Measurements from ENCODE around the gene SEC22A. TPM values are rescaled to one million over a fixed set of nuclear protein-coding genes. Genes with fewer than 3 reads are reported as not detected.

SEC22A gene
- total and polyA plus RNA-seq, 2 of the 8 experiments (the other 6 are each of a cell fraction or from before 2014, with no cell fraction given) = 10.6 to 17.1 TPM

GRCh38 chr3:123202451-123202850 lies 708 bp downstream of the SEC22A start:
- Histone ChIP-seq H2BK12ac (ENCODE audit: low read depth, low read length) (no peak overlapping the region), H3K9me3 (ENCODE audit: insufficient read depth in 2 of 2, low read depth in 1 of 2, low read length in 1 of 2) (no peaks in the 10 kb centered on the region), H2BK120ac (replicated peaks; ENCODE audit: low read depth, low read length) (no peak overlapping the region), H3K36me3 (ENCODE audit: control insufficient read depth in 2 of 4, insufficient read depth in 4 of 4, low read length in 3 of 4) (no peaks in the 10 kb centered on the region), H2BK5ac (ENCODE audit: low read depth, low read length) (peak overlapping the region; percentile 72; the same call in 1 of the 2 replicates), H2AK5ac (ENCODE audit: low read depth, low read length) (no peak overlapping the region), H2BK15ac (ENCODE audit: low read length) (0 out of 2 replicates have a peak overlapping the region, but pooled peaks have one; percentile 21), H3K27ac (ENCODE audit: low read depth, low read length) (peak overlapping the region; percentile 73), H4K8ac (ENCODE audit: extremely low read depth, insufficient read depth, low read length) (peak overlapping the region; percentile 51; the same call in 1 of the 2 replicates), H3K14ac (ENCODE audit: insufficient read length) (no peak overlapping the region), H3K4ac (replicated peaks; ENCODE audit: insufficient read length, low read depth, low read length) (no peak overlapping the region), H3K79me1 (ENCODE audit: low read depth, low read length) (0 out of 2 replicates have a peak, but pooled peaks cover 2% of the 10 kb centered on the region), H3K23me2 (ENCODE audit: low read depth, low read length) (peaks cover 10% of the 10 kb centered on the region), H3K4me3 (ENCODE audit: extremely low read depth in 1 of 4, insufficient read depth in 2 of 4, low read depth in 3 of 4, low read length in 4 of 4) (peak overlapping the region; percentile 83 to 94 (median 88)), H3K56ac (replicated peaks; ENCODE audit: insufficient read length, low read depth, low read length) (no peak overlapping the region), H3K18ac (ENCODE audit: extremely low read depth, low read length) (no peak overlapping the region), H2BK20ac (ENCODE audit: low read length) (no peak overlapping the region), H3K4me2 (ENCODE audit: insufficient read depth in 1 of 2, low read depth in 2 of 2, low read length in 2 of 2) (peak overlapping the region; percentile 94 to 96), H4K91ac (replicated peaks; ENCODE audit: insufficient read length, low read length) (no peak overlapping the region), H3K9ac (replicated peaks in 1 of 4; ENCODE audit: extremely low read depth in 1 of 4, low read depth in 3 of 4, low read length in 3 of 4) (peak overlapping the region; percentile 73 to 90 (median 80)), H3K79me2 (ENCODE audit: control insufficient read depth in 1 of 2, insufficient read depth in 2 of 2, low read length in 2 of 2) (0 out of 4 replicates have a peak, but pooled peaks cover 0 to 15% of the 10 kb centered on the region in 2 experiments), H3K23ac (ENCODE audit: insufficient read length) (no peak overlapping the region), H4K5ac (ENCODE audit: insufficient read length, low read depth, low read length) (no peak overlapping the region), H4K20me1 (replicated peaks in 1 of 2; ENCODE audit: control insufficient read depth in 1 of 2, insufficient read depth in 2 of 2, low read length in 2 of 2) (no peaks in the 10 kb centered on the region), H3K4me1 (replicated peaks in 1 of 4; ENCODE audit: control insufficient read depth in 3 of 4, insufficient read depth in 4 of 4, low read length in 3 of 4) (peaks cover 0 to 2% (median 0%) of the 10 kb centered on the region in 4 experiments; a peak in 3 of 7 replicates), H3K27me3 (replicated peaks in 1 of 4; ENCODE audit: control insufficient read depth in 3 of 4, extremely low read depth in 1 of 4, insufficient read depth in 3 of 4, low read length in 3 of 4) (no peaks in the 10 kb centered on the region), H2AFZ (ENCODE audit: low read length) (peak overlapping the region; percentile 40; the same call in 1 of the 2 replicates)
- DNase-seq (ENCODE audit: low read depth in 1 of 2, low spot score in 2 of 2) (no peak), FAIRE-seq (no peak)
- 11% methylated on average over 7 of the region's 7 CpGs; no CpG with 5 or more reads in 1 of the 2 experiments for WGBS, 2 experiments (ENCODE audit: extremely low coverage in 1 of 2, insufficient coverage in 1 of 2, insufficient read length in 1 of 2, insufficient replicate concordance in 2 of 2, low coverage in 1 of 2, low lambda C conversion rate in 2 of 2, missing lambda C conversion rate in 1 of 2)
- POLR2A ChIA-PET (ENCODE audit: partially characterized antibody) = interaction anchor here (1.0 to 2.0 kb wide), 7 partner anchors 9 to 381 kb away, joined by 3 to 12 read pairs (median 4); no protein-coding TSS in a partner anchor
- TF ChIP-seq RAD21 (IDR thresholded peaks at IDR 0.05 in 1 of 2, conservative IDR thresholded peaks at IDR 0.05 in 1 of 2; ENCODE audit: low read depth in 2 of 2, low read length in 2 of 2) (peak in 1 of 2 experiments; percentile 16; a peak in 1 of 4 replicates), TAF1 (IDR thresholded peaks at IDR 0.05; ENCODE audit: low read depth, low read length) (no peak)
- CTCF ChIA-PET (ENCODE audit: partially characterized antibody) = interaction anchor here (0.7 to 0.8 kb wide), 2 partner anchors 42 to 79 kb away, joined by 3 to 4 read pairs; no protein-coding TSS in a partner anchor
